Measurements from ENCODE around the gene FRMD7. TPM values are rescaled to one million over a fixed set of nuclear protein-coding genes. Genes with fewer than 3 reads are reported as not detected.
"Not testable (repeated sequence)": the region's sequence is repeated elsewhere in the genome, so short reads cannot be mapped to it uniquely, and the experiment has no call there.

FRMD7 gene
- total RNA-seq, 4 donors from 2014 or later, result not detected

DNA sequence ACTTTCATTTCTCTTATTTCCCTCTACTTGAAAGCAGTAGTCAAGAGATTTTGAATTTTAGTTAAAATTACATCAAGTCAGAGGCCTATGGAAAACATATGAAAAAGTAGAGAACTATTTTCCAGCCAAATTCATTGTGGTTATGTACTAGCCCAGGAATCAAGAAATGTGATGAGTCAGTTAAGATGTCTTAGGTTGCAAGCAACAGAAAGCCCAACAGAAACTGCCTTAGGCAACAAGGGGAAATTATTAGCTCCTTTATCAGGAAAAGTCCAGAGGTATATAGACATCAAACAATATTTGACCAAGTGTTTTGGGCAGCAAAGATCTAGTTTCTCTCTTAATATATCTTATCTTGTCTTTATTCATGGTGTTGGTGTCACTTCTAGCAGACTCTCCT lies 37.8 kb upstream of the FRMD7 start:
- no peaks in the 10 kb centered on the region for H3K27me3 ChIP-seq
- in situ Hi-C loops (cut with MboI; ENCODE audit: low sequenced_read_pairs in 4 of 4), result no loop called here
- intact Hi-C loops (cut with DNase I; ENCODE audit: low total_unique reads), result no loop called here
- DNase-seq, result no peak
- H3K27ac ChIP-seq, result no peak overlapping the region
- H3K4me3 ChIP-seq, result no peak overlapping the region
- no peaks in the 10 kb centered on the region for H3K36me3 ChIP-seq
- ATAC-seq, result no peak
- no peaks in the 10 kb centered on the region for H3K4me1 ChIP-seq
- no peaks in the 10 kb centered on the region for H3K9me3 ChIP-seq
- TF ChIP-seq POLR2A (IDR thresholded peaks at IDR 0.05), result no peak
- TF ChIP-seq, protein P1, sequence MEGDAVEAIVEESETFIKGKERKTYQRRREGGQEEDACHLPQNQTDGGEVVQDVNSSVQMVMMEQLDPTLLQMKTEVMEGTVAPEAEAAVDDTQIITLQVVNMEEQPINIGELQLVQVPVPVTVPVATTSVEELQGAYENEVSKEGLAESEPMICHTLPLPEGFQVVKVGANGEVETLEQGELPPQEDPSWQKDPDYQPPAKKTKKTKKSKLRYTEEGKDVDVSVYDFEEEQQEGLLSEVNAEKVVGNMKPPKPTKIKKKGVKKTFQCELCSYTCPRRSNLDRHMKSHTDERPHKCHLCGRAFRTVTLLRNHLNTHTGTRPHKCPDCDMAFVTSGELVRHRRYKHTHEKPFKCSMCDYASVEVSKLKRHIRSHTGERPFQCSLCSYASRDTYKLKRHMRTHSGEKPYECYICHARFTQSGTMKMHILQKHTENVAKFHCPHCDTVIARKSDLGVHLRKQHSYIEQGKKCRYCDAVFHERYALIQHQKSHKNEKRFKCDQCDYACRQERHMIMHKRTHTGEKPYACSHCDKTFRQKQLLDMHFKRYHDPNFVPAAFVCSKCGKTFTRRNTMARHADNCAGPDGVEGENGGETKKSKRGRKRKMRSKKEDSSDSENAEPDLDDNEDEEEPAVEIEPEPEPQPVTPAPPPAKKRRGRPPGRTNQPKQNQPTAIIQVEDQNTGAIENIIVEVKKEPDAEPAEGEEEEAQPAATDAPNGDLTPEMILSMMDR (IDR thresholded peaks at IDR 0.05 in 4 of 5, conservative IDR thresholded peaks at IDR 0.05 in 1 of 5), result no peak

DNA sequence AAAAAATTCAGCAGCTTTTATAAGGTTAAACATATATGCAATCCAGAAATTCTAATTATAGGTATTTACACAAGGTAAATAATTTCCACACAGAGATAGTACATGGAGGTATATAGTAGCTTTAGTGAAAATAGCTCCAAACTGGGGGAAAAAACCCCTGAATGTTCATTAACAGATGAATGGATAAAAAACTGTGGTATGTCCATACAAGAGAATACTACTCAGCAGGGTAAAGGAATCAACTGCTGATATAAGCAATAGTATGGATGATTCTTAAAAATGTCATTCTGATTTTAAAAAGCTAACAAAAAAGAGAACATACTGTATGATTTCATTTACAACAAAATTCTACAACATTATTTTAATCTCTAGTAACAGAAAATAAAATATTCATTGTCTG lies 37.2 kb upstream of the FRMD7 start:
- Histone ChIP-seq H3K4me3 (no peak overlapping the region), H3K4me1 (no peaks in the 10 kb centered on the region), H3K27me3 (no peaks in the 10 kb centered on the region), H3K9me3 (no peaks in the 10 kb centered on the region), H3K27ac (no peak overlapping the region), H3K36me3 (no peaks in the 10 kb centered on the region)
- in situ Hi-C loops (cut with MboI; ENCODE audit: low sequenced_read_pairs in 4 of 4), result no loop called here
- DNase-seq (no peak), ATAC-seq (no peak)
- intact Hi-C loops (cut with DNase I; ENCODE audit: low total_unique reads), result no loop called here
- no peak for TF ChIP-seq POLR2A (IDR thresholded peaks at IDR 0.05)

DNA sequence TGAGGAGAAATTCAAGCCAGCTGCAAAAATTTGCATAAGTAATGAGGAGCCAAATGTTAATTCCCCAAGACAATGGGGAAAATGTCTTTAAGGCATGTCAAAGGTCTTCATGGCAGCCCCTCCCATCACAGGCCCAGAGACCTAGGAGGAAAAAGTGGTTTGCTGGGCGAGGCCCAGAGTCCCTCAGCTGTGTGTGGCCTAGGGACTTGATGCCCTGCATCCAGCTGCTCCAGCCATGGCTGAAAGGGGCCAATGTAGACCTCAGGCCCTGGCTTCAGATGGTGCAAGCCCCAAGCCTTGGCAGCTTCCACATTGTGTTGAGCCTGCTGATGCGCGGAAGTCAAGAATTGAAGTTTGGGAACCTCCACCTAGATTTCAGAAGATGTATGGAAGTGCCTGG lies 35.3 kb upstream of the FRMD7 start:
- intact Hi-C loops (cut with DNase I; ENCODE audit: low total_unique reads); in situ Hi-C loops (cut with MboI; ENCODE audit: low sequenced_read_pairs in 4 of 4); H3K9me3 ChIP-seq; H3K27me3 ChIP-seq; ATAC-seq; DNase-seq; H3K36me3 ChIP-seq; H3K27ac ChIP-seq; H3K4me1 ChIP-seq; H3K4me3 ChIP-seq: not testable (repeated sequence)

DNA sequence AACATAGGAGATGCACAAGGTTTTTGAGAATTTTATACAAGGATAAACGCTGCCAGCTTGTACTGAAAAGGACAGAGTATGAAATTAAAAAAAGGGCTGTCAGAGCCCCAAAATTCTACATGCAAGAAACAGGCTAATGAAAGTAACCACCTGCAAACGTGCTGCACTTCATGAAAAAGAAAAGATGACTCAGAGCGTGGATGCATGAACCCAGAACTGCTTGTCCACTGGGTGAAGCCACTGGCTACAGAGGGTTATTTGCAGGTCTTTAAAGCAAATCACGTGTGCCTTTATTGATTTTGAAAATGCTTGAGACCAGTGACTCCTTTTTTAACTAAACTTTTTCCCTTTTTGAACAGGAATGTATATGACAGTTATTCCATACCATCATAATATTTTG lies 25.3 kb upstream of the FRMD7 start:
- Histone ChIP-seq H3K36me3 (no peaks in the 10 kb centered on the region), H3K4me1 (no peaks in the 10 kb centered on the region), H3K27ac (no peak overlapping the region), H3K27me3 (no peaks in the 10 kb centered on the region), H3K9me3 (no peaks in the 10 kb centered on the region), H3K4me3 (no peak overlapping the region)
- TF ChIP-seq, protein P1 (IDR thresholded peaks at IDR 0.05 in 4 of 5, conservative IDR thresholded peaks at IDR 0.05 in 1 of 5), result no peak
- no peak for TF ChIP-seq POLR2A (IDR thresholded peaks at IDR 0.05)
- intact Hi-C loops (cut with DNase I; ENCODE audit: low total_unique reads), result no loop called here
- in situ Hi-C loops (cut with MboI; ENCODE audit: low sequenced_read_pairs in 4 of 4), result no loop called here
- ATAC-seq, result no peak
- DNase-seq, result no peak

DNA sequence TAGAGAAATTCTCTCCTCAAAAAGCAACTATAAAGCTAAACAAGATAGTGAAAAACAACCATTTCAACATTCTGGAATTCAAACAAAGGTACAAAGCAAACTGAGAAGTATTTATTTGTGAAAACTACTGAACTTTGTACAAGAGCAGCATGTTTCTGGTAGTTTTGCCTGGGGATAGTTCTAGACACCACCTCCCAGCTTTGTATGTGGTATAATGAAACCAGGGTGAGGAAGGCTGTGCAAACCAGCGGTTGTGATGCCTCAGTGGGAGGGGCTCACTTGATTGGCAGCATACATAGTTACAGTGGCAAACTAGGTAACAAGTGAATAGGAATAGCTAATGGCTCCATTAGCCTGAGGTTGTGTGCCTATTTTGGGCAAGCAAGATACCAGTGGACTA lies 18.6 kb upstream of the FRMD7 start:
- in situ Hi-C loops (cut with MboI; ENCODE audit: low sequenced_read_pairs in 4 of 4), result no loop called here

DNA sequence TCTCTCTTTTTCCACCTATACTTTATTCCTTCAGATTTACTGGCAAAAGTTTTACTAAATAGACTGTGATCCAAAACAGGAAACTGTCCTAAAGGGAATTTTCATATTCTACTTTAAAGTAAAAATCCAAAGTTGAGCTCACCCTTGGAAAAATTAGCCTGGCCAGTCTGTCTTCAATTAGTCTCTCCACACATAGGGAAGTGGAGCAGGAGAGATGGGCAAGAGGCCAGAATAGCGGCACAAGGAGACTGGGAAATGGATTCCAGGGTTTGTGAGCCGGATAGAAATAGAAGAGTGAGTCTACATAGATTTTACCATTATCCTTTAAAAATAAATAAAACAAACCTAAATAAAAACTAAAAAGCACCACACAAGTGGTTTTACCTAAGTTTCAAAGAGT lies 16.2 kb upstream of the FRMD7 start:
- Histone ChIP-seq H3K9me3 (no peaks in the 10 kb centered on the region), H3K4me1 (no peaks in the 10 kb centered on the region), H3K36me3 (no peaks in the 10 kb centered on the region), H3K27ac (no peak overlapping the region), H3K4me3 (no peak overlapping the region), H3K27me3 (no peaks in the 10 kb centered on the region)
- DNase-seq, result no peak
- ATAC-seq, result no peak
- intact Hi-C loops (cut with DNase I; ENCODE audit: low total_unique reads) (no loop called here), in situ Hi-C loops (cut with MboI; ENCODE audit: low sequenced_read_pairs in 4 of 4) (no loop called here)
- TF ChIP-seq, protein P1 (IDR thresholded peaks at IDR 0.05 in 4 of 5, conservative IDR thresholded peaks at IDR 0.05 in 1 of 5), result no peak
- TF ChIP-seq POLR2A (IDR thresholded peaks at IDR 0.05), result no peak

More for the DNA sequence above, 18.6 kb upstream of the FRMD7 start:
- no peaks in the 10 kb centered on the region for H3K27me3 ChIP-seq
- no peak overlapping the region for H3K4me3 ChIP-seq
- H3K36me3 ChIP-seq, result no peaks in the 10 kb centered on the region
- ATAC-seq, result no peak
- no peak for DNase-seq
- H3K4me1 ChIP-seq, result no peaks in the 10 kb centered on the region
- intact Hi-C loops (cut with DNase I; ENCODE audit: low total_unique reads), result no loop called here
- no peak overlapping the region for H3K27ac ChIP-seq
- TF ChIP-seq POLR2A (IDR thresholded peaks at IDR 0.05), result no peak
- TF ChIP-seq, protein P1 (IDR thresholded peaks at IDR 0.05 in 4 of 5, conservative IDR thresholded peaks at IDR 0.05 in 1 of 5), result no peak
- no peaks in the 10 kb centered on the region for H3K9me3 ChIP-seq
